SK-N-SH (cell line): Measurements from ENCODE around the gene MCTP2.

ENCODE experiments used
- CTCF ChIP-seq: fragments of 200-600 bp; sonication (generic); IDR thresholded peaks from 2 replicates; pipeline ENCODE4 v1.6.1; 2017; ENCODE audit warnings: antibody characterized with exemption, mild to moderate bottlenecking, moderate library complexity
- EP300 ChIP-seq, 2 experiments: IDR thresholded peaks; 2 replicates each; pipeline versions ENCODE4 v1.4.0 to v1.6.1; 2012; ENCODE audit warnings: borderline replicate concordance in 1 of 2, low read depth in 1 of 2, low read length in 1 of 2
- TEAD4 ChIP-seq: IDR thresholded peaks from 2 replicates; pipeline ENCODE4 v1.4.0; 2012; ENCODE audit warnings: mild to moderate bottlenecking, borderline replicate concordance; ENCODE audit not compliant: insufficient read depth

GRCh38 chr15:94229591-94230369 lies 1.6 kb upstream of the MCTP2 start:
- TF ChIP-seq TEAD4: no peak
- no peak for TF ChIP-seq CTCF
- no peak for TF ChIP-seq EP300 (IDR thresholded peaks at IDR 0.05; ENCODE audit: borderline replicate concordance in 1 of 2, low read depth in 1 of 2, low read length in 1 of 2)
